Lower leg skin (tissue), 4 donors: ENCODE results near the gene GPX5. TPM values are rescaled to one million over a fixed set of nuclear protein-coding genes. Genes with fewer than 3 reads are reported as not detected.

Source experiments
- DNase-seq, 2 donors: peaks; one replicate each; pipeline ENCODE4 v3.0.0-alpha.2; 2019; ENCODE audit warnings: low spot score in 2 of 2
- H3K4me3 ChIP-seq: fragments of 200-600 bp; sonication (generic); 2 replicates; pipeline ENCODE4 v1.5.1; 2017; ENCODE audit warnings: mild to moderate bottlenecking, low read depth; ENCODE audit not compliant: poor library complexity, severe bottlenecking
- CTCF ChIP-seq, 3 donors: fragments of 450-650 bp; IDR thresholded peaks; one replicate each; pipeline ENCODE4 v1.5.1; 2016; ENCODE audit warnings: antibody characterized with exemption in 3 of 3, mild to moderate bottlenecking in 3 of 3, moderate library complexity in 2 of 3
- POLR2A ChIP-seq, 2 donors: fragments of 450-650 bp; IDR thresholded peaks; one replicate each; pipeline ENCODE4 v1.6.1; 2016 to 2017; ENCODE audit warnings: antibody characterized with exemption in 2 of 2, mild to moderate bottlenecking in 1 of 2, moderate library complexity in 1 of 2
- WGBS, 2 donors: methylation state at CpG; one replicate each; pipeline ENCODE4 v1.1.5; 2018; 5-methylcytosine and 5-hydroxymethylcytosine counted together
- intact Hi-C: fragments of 100-400 bp; cut with DNase I; formaldehyde crosslinking; loops from one replicate; pipeline ENCODE4 v1.15.0; 2023; ENCODE audit warnings: low total_unique reads
- total RNA-seq, 4 donors: library from RNA; depleted of rRNA; stranded (reverse); fragments of >200 nt; gene quantifications; one replicate each; pipeline ENCODE4 v1.1.0, GENCODE V29; 2016

The GPX5 gene
- total RNA-seq, 4 donors from 2014 or later = not detected

GRCh38 chr6:28563430-28564095 lies 37.9 kb downstream of the GPX5 start:
- 43 to 50% methylated on average over 3 of the region's 3 CpGs for WGBS, 2 donors
- no peak for DNase-seq
- H3K4me3 ChIP-seq = no peak overlapping the region
- intact Hi-C loops = no loop called here
- TF ChIP-seq CTCF (IDR thresholded peaks at IDR 0.05) (no peak), POLR2A (IDR thresholded peaks at IDR 0.05) (no peak)

GRCh38 chr6:28565823-28566526 lies 40.3 kb downstream of the GPX5 start:
- DNase-seq = no peak
- intact Hi-C loops = no loop called here
- 62 to 64% methylated on average over 7 of the region's 7 CpGs for WGBS, 2 donors
- no peak overlapping the region for H3K4me3 ChIP-seq
- no peak for TF ChIP-seq CTCF (IDR thresholded peaks at IDR 0.05)
- TF ChIP-seq POLR2A (IDR thresholded peaks at IDR 0.05) = no peak

- TF ChIP-seq CTCF (IDR thresholded peaks at IDR 0.05) (no peak), POLR2A (IDR thresholded peaks at IDR 0.05) (no peak)
- intact Hi-C loops = no loop called here
- H3K4me3 ChIP-seq = no peak overlapping the region
- 89 to 95% methylated on average over 9 to 12 of the region's 12 CpGs for WGBS, 2 donors
- no peak for DNase-seq
Measured at GRCh38 chr6:28566527-28567252, 41.0 kb downstream of the GPX5 start.

- DNase-seq = no peak
- intact Hi-C loops = no loop called here
- TF ChIP-seq POLR2A (IDR thresholded peaks at IDR 0.05) = no peak
- TF ChIP-seq CTCF (IDR thresholded peaks at IDR 0.05) = no peak
- H3K4me3 ChIP-seq = no peak overlapping the region
Measured at GRCh38 chr6:28567506-28567905, 41.8 kb downstream of the GPX5 start.

GRCh38 chr6:28568515-28569108 lies 42.9 kb downstream of the GPX5 start:
- TF ChIP-seq CTCF (IDR thresholded peaks at IDR 0.05) (no peak), POLR2A (IDR thresholded peaks at IDR 0.05) (no peak)
- 94 to 97% methylated on average over 4 of the region's 4 CpGs for WGBS, 2 donors
- H3K4me3 ChIP-seq = no peak overlapping the region
- no peak for DNase-seq
- intact Hi-C loops = no loop called here
